ENCODE results near the gene PLEKHH1.

Gene PLEKHH1

DNA sequence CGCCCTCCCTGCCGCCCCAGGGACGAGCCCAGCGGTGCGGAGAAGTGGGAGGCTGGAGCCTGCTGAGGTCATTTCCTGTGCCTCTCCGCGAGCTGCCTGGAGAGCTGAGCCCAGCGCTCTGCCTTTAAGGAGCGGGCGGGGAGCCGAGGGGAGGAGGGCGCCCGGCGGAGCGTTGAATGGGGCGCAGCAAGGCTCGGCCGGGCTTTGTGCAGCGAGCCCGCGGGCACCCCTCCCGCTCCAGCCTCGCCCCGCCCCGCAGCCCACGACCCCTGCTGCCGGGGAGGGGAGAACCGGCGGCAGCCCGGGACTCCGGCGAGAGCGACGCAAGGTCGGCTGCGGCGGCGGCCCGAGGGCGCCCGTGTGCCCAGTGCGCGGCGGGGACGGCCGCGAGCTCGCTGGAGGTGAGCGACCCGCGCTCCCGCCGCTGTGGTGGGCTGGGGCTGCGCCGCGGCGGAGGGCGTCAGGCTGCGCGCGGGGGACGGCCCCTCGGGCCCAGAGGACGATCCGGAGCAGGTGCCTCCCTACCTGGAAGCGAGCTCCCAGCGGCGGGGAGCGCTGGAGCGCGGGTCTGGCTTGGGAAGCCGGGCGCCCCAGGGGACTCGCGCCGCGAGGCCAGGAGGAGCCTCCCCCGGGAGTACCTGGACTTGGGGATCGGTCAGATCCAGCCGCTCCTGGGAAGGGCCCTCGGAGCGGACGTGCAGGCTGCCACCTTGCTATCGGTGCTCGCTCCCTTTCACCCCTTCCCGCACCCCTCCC is at the start of gene PLEKHH1:
Gene PLEKHH1 (plus strand): TSS at position 293 of the 756 bp plus-strand sequence. CDS start 8,578 bp downstream, outside the sequence.
- DNase-seq (ENCODE audit: low spot score): peak; percentile 86

DNA sequence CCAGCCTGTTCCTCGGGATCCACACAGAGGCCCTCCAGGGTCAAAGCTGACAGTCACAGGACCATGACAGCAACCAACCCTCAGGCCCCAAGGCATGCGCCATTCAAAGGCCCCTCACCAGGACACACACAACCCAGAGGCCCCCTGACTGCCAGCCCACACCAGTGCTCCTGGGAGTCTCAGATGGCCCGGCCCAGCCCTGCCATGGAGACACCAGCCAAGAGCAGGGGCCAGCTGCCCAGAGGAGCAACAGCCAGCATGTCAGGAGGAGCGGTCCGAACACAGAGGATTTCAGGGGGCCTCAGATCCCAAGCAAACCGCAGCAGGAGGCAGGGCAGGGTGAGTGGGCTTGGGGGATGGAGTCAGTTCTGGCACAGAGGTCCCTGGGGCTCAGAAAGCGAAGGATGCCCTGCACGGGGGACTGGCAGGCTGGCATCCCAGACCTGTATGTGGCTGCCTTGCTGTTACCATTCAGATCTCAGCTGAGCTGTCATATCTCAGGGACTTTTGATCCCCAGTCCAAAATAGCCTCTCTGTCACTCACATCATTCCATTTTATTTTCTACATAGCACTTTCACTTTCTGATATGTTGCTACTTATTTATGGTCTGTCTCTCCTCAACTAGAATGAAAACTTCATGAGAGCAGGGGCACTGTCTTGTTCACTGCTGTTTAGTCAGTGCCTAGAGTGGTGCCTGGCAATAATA is 49.4 kb upstream of the PLEKHH1 start:
- DNase-seq (ENCODE audit: low spot score): no peak

DNA sequence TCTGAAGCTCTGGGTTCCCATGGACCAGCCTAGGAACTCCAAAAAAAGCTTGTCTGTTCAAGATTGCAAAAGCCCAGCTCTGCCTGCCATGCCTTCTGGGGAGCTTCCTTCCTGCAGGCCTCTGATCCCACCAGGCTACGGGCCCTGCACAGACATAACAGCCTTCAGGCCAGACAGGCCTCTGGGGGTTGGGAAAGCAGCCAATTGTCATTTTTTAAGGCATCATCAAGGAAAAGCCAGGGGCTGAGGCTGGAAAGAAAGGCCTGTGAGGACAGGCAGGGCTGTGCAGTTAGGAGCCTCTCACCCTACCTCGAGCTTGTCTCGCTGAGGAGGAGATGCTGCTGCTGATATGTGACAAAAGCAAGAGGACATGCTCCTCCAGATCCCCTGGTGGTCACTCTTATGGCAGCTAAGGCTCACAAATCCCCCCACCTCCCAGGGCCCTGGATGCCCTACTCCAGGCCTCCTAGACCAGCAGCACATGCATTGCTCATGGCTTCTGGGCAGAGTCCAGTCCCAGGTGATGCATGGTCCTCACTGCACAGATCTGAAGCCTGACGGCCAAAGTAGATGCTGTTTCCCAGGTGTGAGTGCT is 47.5 kb upstream of the PLEKHH1 start:
- no peak for DNase-seq (ENCODE audit: low spot score)

DNA sequence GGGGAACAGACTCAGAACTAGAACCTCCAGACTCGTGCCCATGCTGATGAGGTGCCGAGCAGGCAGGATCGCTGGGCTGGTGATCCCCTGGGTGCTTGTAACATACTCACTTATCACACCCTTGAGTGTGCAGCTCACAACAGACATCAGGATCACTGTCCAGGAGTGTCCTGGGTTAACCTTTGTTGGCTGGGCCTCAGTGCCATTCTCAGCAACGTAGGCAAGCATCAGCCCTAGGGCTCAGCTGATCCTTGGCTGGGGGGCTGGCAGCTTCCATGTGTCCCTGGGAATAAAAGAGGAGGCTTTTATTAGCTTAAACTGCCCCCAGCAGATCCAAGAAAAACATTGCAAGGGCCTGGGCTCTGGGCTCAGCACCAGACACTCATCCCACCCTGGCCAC is 46.2 kb upstream of the PLEKHH1 start:
- no peak for DNase-seq (ENCODE audit: low spot score)

DNA sequence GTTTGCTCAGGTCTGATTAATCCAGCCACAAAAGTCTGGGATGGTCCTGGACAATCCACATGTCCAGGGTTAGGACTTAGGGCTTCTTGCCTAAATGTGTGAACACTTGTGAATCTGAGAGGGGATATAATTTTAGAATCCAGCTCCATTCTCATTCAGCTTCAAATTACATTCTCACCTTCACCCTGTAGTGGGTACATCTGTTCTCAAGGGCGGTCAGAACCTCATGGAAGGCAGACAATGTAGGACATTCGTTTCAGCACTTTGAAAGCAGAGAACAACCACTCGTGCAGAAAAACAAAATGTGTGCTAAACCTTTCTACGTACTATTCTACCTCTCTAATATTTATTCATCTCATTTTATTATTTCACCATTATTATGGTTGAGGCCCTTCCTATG is 45.8 kb upstream of the PLEKHH1 start:
- DNase-seq (ENCODE audit: low spot score): no peak

DNA sequence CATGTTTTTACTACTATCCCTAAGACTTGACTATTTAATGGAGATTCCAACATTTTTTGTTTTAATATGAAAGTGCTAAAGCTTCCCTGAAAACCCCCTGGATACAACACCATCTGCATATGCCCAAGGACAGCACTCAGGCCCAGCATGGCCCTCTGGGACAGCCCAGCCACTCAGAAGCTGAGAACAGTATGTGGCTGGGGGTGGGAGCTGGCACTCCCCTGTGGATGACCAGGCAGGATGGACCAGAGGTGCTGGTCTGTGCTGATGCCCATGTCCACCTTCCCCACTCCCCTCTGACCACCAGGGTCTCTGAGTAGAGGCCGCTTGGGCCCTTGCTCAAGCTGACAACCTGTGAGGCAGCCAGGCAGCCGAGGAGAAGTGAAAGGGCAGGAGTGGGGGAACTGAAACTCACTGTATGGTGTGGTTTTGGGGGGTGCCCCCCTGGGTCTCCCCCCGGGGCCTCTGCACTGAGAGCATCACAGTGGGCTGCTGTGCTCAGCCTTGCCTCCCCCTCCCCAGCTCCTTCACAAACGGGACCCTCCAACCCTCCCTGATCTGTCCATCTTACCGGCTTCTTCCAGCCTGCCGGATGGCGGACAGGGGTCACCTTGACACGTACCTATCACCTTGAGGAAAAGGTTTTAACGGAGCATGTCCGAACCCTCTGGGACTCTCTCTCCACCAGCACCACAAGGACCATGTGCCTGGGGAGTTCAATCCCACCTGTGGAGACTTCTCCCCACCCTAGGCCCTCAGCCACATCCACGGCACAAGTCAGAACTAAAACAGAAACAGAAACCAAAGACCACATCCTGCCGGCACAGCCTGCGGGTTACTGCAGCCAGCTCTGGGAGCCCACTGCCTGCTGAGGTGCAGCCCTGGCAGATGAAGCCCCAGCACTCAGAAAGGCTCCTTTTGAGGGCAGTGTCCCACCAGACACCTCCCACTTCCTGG is 44.9 kb upstream of the PLEKHH1 start, which contains the start of gene TMEM229B:
Gene TMEM229B (minus strand): TSS at position 785 of the 957 bp plus-strand sequence. CDS start 14,798 bp downstream, outside the sequence.
- no peak for DNase-seq (ENCODE audit: low spot score)

DNA sequence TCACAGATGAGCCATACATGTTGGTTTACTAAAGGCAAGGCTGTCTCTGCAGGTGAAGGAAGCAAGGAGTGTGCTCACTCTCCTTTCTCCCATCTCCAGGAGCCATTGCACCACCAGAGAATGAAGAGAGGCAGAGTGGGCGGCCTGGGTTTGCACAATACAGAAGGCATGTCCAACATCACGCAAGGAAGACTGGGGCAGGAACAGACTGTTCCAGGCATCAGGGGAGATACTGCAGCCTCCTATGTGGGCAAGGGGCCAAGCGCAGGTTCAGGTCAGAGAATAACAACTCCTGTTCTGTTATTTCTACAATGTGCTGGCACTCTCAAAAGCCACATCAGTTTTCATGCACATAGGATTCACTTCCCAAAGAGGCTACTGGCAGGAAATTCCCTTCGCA is 42.9 kb upstream of the PLEKHH1 start:
- no peak for DNase-seq (ENCODE audit: low spot score)

DNA sequence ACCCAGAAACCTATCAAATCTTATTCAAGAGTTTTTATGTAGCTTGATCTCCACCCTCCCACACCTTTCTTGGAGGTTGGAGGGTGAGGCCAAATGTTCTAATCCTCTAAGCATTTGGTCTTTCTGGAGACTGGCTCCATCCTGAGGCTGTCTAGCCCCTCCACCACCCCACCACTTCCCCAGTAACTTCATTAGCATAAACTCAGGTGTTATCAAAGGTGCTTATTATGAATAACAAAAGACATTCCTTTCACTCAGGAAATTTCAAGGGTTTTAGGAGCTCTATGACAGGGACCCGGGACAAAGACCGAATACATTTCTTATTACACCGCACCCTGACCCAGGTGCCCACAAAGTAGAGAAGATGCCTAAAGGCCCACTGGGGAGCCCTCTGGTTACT is 41.8 kb upstream of the PLEKHH1 start:
- no peak for DNase-seq (ENCODE audit: low spot score)

DNA sequence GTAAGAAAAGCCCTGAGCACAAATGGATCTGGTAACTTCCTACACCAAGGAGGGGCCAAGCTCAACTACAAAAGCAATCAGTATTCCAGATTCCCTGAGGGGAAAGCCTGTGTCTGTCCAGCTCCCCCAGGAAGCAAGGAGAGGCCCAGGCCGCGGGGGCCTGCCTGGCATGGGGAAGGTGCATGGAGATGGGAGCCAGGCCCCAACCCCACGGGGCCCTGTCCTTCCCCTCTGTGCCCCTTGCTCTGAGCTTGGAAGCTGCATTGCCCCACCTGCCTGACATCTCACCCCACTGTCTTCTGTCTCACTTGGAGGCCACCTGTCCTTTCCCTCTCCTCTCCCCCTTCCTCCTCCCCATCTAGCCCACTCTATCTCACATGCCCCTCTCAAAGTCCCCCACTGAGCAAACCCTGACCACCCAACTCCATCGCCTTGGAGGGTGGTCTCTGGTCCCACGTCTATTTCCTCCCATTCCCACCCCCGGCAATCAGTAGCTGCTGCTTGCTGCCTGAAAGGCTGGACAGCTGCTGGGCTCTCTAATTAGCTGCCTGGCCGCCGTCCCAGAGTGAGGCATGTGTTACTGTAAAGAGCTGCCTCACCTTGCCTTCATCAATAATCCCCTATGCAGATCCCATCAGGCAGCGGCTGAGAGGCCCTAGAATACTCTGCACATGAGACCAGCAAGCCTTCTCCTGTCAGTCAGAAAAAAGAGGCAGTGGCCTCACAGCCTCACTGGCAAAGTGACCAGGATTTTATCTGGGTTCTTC is 41.2 kb upstream of the PLEKHH1 start:
- DNase-seq (ENCODE audit: low spot score): peak; percentile 58

DNA sequence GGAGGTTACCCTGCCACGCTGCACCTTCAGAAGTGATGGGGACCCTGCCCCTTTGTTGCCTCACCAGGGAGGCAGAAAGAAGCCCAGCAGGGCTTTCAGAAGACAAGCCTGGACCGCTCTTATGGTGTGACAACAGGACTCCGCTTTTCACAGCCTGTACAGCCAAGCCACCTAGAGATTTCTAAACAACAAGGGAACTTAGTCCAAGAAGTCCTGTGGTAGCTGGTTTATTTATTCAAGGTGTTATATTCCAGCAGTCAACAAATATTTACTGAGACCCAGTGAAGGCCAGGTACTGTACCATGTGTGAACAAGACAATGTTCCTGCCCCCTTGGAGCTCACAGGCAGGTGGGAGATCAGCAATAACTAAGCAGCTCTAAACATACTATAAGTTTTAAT is 40.6 kb upstream of the PLEKHH1 start:
- no peak for DNase-seq (ENCODE audit: low spot score)

DNA sequence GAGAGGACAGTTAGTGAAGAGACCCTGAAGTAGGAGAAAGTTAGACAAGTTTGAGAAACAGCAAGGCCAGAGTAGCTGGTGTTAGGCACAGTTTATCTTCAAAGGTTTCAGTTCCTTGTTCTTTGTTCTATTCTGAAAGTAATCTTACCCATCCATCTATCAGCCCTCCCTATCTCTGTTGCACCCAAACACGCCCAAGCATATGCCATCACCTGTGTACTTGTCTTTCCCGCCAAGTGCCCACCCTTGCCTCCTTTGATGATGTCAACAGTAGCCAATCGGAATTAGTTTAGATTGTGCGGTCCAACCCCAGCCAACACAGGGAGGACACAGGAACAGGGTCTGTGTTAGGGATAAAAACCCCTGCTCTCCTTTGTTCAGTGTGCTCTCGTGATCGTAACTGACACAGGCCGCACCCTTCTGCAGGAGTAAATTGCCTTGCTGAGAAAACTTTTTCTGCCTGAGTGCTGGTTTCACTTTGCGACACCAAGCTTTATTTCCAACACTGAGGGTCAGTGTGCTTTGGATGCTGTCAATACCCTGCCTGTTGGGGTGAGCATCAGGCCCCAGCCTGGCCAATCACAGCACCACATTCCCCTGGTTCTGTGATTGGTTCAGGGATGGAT is 39.9 kb upstream of the PLEKHH1 start:
- DNase-seq (ENCODE audit: low spot score): no peak

DNA sequence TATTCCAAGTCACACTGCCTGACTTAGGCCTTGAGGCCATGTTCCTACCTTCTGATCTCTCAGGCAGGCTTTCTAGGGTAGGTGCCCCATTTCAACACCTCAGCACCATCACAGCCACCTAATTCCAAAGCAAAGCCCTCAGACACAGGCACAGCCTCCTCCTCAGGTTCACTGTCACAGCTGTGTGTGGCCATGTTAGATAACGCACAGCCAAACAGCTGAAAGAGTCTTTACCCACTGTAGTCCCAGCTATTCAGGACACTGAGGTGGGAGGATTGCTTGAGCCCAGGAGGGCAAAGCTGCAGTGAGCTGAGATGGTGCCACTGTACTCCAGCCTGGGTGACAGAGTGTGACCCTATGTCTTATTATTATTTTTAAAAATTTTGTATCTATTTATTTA is 37.3 kb upstream of the PLEKHH1 start:
- no peak for DNase-seq (ENCODE audit: low spot score)

DNA sequence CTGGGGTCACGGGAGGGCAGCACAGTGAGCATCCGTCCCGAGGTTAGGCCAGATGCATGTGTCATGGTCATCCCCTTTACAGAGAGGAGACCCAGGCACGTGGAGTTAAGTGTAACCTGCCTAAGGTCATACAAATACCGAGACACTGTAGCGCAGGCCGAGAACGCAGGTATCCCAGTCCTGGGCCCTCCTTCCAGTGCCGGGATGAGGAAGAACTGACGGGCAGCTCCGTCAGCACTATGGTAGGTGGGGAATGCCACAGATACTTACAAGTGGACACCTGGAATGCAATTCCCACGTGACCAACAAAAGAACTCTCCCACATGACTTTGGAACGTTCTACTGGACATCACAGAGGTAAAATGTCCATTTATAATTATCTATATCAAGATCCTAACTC is 35.9 kb upstream of the PLEKHH1 start:
- no peak for DNase-seq (ENCODE audit: low spot score)

DNA sequence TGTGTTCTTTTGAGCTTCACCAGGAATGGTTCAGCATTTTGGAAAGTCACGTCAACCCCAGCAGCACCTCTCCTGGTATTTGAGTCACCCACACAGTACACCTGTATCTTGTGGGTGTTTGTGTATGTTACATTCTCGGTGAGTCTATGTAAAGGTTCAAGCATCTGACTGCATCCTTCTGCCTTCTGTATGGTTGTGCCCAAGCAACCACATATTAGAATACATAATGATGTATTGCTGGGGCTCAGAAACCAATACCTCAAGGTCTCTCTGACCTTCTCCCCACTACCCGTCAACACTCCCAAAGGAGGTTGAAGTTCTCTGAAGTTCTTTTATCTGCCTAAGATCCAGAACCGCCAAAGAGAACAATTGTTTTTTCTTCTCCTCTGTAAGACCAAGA is 35.4 kb upstream of the PLEKHH1 start:
- DNase-seq (ENCODE audit: low spot score): no peak

DNA sequence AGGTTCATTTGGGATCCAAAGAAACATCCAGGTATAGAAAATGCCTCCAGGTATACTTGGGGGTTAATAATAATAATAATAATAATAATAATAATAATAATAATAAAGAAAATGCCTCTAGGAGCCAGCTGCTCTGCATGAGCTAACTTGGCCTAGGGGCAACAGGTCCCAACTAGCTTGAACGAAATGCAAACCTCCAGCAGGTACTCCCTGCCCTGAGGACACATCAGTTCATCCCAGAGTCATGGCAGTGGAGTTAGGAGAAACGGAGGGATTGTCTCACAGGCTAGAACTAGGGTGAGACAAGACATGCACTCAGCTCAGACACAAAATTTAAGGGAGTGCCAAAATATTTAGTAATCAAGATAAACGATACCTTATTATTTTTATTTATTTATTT is 32.1 kb upstream of the PLEKHH1 start:
- no peak for DNase-seq (ENCODE audit: low spot score)

DNA sequence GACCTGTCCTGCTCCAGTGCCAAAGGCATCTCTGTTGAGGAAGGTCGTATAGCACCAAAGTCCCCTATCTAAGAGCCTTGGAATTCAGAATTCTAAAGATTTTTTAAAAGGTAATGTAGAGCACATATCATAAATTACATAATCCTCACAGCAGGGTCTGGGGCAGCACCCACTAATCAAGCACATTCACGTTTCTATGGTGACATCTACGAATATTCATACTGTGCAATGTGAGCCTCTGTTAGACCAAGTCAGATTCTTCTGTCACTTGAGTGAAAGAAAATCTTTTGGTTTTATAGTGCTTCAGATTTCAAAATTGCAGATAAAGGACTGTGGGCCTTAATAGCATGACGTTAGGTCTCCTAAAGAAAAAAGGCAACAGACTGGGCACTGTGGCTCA is 31.4 kb upstream of the PLEKHH1 start:
- no peak for DNase-seq (ENCODE audit: low spot score)

DNA sequence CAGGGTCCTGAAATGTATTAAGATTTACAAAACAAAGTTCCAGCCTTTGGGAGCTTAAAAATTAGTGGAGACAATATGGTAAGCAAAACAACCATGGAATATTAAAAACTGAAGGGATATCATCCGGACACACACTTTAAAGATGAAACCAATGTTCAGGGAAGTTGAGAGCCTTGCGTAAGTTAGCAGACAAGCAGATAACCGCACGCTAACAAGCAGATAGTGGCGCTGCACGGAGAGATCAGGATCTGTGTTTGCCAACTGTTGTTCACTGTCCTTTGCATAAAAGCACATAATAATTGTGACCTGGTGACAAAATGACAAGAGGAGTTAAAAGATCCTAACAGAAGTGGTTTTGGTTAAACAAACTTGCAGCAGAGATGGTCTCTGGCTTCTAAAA is 30.2 kb upstream of the PLEKHH1 start:
- no peak for DNase-seq (ENCODE audit: low spot score)

DNA sequence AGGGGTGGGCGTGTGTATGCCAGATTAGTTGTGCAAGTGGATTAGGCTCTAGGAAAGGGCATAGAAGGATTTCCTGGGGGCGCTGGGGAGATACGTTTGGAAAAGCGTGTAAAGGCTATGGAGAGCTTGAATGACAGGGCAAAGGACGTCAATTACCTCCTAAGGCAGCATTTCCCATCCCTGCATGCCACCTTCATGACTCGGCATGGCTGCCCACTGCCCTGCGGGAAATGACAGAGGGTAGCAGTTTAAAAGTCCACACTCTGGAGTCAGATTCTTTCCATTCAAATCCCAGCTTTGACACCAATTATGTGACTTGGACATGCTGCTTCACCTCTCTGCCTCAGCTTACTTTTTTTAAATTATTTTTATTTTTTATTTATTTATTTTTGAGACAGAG is 29.8 kb upstream of the PLEKHH1 start:
- DNase-seq (ENCODE audit: low spot score): no peak

DNA sequence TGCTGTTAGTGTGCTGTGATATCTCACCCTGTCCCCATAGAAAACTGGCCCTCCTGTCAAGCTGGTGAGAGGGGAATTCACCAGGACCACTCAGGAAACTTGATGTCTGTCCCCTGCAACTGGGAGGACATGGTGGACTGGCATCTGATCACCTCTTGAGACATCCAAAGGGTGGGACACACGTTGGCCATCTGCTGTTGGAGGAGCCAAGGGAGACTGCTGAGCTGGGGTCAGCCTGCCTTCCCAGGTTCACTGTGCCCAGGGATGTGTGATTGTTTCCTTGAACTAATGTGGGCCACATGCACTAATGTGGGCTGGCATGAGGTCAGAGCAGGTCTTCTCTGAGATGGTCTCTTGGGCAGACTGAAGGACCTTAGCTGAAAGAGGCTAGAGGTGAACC is 27.8 kb upstream of the PLEKHH1 start:
- DNase-seq (ENCODE audit: low spot score): no peak

DNA sequence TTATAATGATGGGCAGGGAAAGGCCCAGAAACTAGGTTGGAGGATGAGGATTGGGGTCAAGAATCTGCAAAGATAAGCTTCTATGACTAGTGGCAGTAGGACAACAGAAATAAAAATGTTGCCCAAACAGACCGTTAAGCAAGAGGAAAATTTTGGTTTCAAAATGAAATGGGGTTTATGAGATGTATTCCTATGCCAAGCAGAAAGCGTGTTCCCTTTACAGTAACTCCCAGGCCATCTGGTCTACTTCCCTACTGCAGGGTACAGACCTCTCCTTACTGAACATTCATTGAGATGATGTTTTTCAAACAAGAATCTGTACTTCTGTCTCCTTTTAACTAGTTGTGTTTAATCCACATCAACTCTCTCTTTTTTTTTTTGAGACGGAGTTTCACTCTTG is 24.1 kb upstream of the PLEKHH1 start:
- no peak for DNase-seq (ENCODE audit: low spot score)

DNA sequence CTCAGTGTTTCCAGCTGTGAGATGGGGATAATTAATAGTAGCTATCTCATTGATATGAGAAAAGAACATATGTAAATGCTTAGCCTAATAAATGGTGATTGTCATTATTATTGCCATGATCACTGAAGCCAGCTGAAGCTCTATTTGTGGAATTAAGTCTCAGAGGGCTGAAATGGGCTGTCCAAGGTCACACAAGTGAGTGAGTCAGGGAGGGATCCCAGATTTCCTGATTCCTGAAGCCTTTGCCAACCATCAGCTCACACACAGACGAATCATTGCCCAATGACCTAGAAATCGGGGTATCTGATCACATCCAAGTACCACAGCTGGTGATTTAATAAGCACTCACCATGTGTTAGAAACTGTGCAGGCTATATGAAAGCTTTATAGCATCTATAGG is 23.0 kb upstream of the PLEKHH1 start:
- no peak for DNase-seq (ENCODE audit: low spot score)
